Measurements from ENCODE around the gene KRTAP5-2.

KRTAP5-2 gene

DNA sequence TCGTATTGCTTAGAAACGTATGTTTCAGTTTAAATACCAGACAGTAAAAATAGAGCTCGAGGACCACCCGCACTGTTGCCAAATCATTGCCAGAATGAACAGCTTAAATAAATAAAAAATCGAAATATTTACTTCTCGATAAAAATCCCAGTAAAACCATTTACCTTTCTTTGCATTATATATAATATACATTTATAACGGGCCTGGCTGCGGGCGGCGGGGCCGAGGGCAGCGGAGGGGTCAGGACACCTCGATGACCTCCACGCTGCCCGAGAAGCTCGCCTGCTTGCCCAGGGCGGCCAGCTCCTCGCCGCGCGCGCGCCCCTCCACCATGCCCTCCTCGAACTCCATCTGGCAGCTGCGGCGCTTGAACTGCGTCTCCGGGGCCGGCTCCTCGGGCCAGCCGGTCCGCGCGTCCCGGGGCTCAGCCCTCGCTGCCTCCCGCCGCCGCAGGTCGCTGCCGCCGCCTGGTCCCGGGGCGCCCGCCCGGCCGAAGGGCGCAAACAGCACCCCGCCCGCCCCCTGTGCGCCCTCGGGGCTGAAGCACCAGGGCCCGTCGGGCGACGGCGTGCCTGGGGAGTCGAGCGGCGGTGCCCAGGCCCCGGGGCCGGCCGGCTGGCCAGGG is 41.7 kb downstream of the KRTAP5-2 start:
- no peak for DNase-seq (ENCODE audit: low read depth in 2 of 2)

DNA sequence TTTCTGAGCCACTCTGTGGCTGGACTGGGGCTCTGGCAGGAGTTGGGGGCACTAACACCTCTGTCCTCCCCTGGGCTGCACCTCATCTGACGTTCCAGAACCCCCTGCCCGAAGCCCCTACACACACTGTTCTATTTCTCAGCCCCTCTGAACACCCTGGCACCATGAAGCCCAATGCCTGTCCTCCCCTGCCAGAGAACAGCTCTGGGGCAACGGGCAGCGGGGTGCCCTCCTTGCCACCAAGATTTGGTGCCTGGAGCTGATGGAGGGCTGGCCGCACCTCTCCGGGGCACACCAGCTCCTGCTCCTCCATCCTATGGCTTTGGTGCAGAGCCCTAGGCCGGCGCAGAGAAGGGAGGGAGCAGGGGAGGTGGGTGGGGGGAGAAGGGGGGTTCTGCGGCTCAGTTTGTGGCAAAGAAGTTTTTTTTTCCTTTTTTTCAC is 42.4 kb downstream of the KRTAP5-2 start:
- no peak for DNase-seq (ENCODE audit: low read depth in 2 of 2)

DNA sequence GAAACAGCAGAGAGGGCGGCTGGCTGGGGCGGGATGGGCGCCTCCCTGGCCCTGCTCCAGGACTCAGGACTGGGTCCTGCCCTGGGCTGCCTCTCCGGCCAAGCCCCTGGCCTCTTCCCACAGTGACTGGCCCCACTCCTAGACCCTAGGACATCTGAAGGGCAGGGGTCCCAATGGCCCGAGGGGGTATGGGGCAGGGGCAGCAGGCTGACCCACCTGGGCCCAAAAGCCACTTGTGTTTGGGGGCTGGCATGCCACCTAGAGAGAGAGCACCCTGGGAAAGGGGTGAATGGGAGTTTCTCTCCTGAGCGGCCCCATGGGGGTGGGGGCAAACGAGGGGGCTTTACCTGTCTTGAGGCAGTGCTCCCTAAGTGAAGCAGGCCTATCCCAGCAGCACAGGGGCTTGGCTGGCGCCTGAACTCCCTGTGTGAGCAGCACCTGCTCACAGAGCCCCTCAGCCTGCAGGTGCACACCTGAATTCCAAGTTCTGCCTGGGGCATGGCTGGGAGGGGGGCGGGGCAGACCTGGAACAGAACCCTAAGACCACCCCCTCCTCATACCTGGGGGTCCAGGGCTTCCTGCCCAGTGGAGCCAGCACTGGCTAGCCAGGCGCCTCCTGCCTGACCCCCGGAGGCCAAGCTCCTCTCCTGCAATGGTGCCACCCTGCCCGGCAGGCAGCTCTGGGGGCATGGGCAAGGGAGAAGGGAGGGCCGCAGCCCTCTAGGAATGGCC is 42.9 kb downstream of the KRTAP5-2 start:
- DNase-seq (ENCODE audit: low read depth in 2 of 2) = no peak

DNA sequence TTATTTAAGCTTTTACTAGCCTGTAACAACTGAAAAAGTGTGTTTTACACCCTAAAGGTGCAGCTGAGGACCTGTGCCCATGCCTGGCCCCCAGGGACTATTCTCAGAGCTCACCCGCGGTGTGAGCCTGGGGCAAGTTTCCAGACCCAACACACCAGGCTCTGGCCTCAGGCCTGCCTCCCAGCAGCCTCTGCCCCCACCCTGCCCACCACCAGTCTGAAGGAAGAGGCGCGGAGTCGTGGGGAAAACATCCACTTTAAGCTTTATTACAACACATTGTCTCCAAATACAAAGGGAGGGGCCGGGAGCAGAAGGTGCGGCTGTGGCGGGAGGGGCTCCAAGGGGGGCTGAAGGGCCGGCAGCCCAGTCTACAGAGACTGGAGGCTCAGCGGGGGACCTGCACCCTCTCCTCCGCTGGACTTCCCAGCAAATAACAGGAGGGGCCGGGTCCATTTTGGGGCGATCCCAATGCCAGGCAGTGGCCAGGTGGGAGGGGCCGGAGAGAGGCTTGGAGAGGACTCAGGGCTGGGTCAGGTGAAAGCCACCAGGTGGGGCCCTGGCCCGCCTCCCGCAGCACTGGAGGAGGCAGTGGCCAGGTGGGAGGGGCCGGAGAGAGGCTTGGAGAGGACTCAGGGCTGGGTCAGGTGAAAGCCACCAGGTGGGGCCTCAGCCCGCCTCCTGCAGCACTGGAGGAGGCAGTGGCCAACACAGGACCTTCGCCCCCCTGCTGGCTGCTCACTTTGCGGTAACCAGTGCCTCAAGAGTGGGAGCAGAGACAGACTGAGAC is 44.1 kb downstream of the KRTAP5-2 start:
- no peak for DNase-seq (ENCODE audit: low read depth in 2 of 2)

DNA sequence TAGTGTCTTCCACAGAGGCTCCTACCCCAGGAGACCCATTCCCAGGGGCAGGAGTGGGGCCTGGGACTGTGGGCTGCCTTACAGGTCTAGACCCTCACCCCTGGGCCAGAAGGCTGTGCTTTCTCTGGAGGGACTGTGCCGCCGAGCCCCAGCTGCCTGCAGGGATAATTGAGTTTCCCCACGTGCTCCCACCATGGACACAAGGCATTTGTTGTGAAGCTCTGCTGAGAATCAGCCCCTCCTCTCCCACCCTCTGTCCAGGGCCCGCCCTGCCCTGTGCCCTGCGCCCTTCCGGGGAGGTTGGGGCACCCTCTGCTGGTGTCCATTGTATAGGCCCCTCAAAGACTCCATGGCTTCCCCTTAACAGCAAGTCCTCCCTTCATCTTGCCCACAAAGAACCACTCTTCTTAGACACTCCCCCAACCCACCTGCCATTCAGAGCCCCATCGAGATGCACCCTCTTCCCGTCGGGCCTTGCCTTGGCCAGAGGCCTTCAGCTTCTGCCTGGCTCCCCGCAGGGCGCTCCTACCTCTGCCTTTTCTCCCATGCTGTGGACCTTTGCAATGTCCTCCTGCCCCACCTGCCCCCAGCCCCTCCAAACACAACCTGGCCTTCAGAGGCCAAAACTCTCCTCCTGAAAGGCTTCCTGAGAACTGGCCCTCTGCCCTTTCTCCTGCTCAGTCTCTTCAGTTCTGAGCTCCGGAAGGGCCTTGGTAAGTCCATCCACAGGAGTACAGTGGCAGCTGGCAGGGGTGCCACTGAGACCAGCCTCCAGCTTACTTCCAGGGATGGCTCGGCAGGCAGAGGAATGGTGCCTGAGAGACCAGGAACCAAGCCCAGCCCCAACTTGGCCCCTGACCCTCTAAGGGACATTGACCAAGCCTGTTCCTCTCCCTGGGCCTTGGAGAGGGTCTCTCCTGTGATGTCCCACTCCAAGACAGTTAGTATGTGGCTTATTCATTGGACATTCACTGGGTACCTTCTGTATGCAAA is 48.5 kb downstream of the KRTAP5-2 start:
- DNase-seq (ENCODE audit: low read depth in 2 of 2) = no peak

DNA sequence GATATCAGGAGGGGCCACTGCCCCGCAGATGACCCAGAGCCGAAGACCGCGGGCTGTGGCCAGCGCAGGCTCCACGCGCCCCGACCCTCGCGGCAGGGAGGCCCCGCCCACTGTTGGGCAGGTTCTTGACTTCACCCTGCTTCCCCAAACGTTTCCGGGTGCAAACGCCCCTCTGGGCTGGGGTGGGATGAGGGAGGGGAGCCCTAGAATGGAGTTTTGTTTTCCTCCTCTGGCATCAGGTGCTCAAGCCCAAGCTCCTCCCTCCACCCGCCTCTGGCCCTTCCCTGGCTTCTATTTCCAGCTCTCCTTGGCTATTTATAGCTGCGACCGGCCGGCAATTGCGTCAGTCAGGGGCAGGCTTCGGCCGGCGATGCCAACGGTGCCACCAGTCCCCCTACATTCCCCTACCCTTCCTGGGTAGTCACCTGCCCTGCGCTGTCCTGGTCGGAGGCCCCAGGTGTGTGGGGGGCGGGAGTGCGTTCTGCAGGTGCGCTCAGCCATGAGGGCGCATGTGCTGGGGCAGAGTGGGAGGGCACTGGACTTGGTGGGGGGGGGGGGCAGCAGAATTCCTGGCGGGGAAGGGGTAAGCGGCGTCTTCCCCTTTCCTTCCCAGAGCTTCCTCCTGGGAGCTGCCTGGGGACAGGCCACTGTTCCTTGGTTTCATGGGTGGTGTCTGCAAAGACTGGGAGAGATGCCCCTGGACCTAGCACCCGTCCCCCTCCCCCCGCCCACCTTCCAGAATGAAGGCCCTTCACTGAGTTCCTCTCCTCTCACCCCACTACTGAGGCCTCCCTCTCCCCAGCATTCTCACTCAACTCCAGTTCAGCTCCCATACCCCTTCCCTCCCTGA is 49.6 kb downstream of the KRTAP5-2 start:
- DNase-seq (ENCODE audit: low read depth in 2 of 2) = no peak

DNA sequence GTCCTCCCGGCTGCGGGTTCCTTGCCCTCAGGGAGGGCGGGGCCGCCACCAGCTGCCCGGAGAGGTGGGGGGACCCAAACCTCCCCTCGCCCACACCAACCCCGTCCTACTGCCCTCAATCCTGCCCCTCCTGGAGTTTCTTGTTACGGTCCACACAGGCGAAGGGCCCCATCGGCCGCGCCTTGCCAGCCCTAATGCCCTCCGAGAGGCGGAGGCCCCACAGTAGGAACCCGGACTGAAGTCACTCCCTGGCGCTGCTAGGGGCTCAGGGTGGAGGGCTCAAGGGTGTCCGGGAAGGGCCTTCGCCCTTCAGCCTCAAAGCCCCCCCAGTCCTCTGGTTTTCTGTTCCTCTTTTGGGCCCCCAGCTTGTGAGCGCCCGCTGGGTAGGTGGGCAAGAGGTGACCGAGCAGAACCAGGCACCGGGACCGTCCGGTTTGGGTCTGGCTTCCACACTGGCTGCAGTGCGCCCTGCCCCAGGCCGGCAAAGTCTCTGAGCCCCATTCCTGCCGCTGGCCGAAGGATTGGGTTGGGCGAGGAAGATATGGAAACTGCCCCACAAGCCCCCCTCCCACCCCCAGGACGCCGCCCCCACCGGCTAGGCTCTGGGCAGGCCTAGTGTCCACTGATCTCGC is 50.5 kb downstream of the KRTAP5-2 start:
- DNase-seq (ENCODE audit: low read depth in 2 of 2) = no peak

Measured in fibroblast of skin of left quadriceps (primary cell).